CD4-positive, alpha-beta T cell treated with Interferon gamma for 1 hour (primary cell): Measurements from ENCODE around the gene MAPKAP1.
A peak's percentile ranks its signal among the peaks of the same experiment; 100 is the strongest.

ENCODE experiments used
- DNase-seq: peaks from one replicate; pipeline ENCODE4 v3.0.0-alpha.2; 2020

The MAPKAP1 gene

GRCh38 chr9:125558453-125559092, 148.4 kb downstream of the MAPKAP1 start:
- DNase-seq: peak; percentile 44

GRCh38 chr9:125556046-125556721, 150.8 kb downstream of the MAPKAP1 start:
- DNase-seq: no peak

GRCh38 chr9:125554726-125555125, 152.3 kb downstream of the MAPKAP1 start:
- DNase-seq: no peak

DNA sequence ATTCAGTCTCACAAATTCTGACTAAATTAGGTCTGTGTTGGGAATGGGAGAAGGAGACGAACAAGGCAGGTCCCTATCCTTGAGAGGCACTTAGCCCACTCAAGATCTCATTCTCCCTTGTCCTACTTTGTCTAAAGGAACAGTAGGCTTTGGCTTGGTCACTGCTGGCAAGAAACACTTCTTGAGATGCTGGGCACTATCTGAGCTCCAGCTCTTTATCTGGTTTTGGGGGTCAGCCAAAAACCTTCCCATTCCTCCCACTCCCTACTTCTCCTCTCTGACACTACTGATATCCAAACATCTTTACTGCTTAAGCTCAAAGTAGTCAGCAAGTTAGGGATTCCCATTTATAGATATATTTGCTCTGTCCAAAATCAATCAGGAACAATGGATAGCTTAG, 155.2 kb downstream of the MAPKAP1 start:
- DNase-seq: no peak

DNA sequence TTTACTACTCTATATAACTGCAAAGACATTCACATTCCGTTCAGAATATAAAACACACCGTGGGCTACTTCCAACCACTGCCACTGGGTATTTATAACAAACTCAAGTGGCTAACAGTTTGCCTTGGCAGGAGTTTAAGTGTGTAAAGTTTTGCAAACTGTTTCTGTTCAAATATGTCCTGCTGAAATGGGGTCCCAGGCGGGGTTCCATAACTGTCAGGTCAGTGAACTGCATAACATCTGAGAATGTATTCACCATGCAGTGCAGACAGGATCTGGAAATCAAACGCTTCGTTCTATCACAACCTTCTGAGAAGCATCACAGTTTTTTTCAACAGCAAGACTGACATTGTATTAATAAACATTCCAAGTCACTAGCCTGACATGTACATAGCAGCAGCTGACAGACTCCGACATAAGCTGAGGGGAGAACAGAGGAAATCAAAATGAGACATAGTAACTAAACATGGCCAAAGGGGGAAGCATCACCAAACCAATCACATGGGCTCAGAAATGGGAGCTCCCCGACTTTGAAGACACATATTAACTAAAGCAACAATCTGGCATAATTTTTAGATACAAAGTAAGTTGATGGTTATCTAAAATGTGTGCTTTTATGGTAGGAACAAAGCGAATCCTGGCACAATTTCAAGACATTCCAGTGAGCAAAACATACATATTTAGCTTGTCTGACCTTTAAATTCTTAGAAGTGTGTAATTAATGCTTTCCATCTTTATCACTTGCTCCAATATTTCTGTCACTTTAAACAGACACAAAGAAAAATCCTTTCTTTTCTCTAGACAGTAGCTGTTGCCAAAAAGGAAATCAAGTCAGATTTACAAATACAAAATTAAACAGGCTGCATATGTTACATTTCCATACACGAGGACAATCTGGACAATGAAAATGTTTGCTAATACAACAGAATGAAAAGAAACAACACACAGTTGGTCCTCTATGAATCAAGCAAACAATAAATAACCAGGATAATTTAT, 156.8 kb downstream of the MAPKAP1 start:
- no peak for DNase-seq

- no peak for DNase-seq
Measured at GRCh38 chr9:125549465-125549871, 157.5 kb downstream of the MAPKAP1 start.

DNA sequence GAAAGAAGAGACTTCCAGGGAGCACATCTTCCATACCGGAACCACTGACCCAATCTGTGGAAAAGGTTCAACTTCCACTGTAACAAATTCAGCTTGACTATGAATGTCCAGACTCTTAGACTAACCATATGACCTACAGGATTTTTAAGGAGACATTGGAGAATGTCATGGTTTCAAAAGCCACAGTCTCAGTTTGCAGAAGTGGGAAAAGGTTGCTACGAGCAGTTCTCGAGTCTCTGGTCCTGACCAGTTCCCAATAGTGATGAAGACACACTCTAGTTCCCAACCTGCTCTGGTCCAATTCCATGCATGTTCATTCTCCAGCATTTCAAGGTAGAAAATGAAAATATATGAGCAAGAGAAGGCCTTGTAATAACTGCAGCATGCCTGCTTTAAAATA, 158.0 kb downstream of the MAPKAP1 start:
- no peak for DNase-seq

DNA sequence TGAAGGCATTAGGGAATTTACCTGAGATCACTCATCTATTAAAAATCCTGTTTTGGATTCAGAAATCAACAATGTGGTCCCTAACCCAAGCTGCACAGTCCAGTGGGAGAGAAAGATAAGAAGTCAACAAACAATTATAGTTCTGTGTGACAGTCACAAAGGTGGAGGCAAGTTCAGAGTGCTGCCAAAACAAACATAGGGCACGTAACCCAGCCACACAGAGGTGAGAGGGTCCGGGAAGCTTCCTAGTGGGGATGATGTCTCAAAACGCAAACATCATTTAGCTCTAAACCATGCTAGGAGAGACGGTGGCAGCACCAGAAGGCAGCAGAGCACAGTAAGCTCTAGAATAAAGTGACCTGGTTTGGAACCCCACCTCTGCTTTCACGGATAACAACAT, 158.9 kb downstream of the MAPKAP1 start:
- no peak for DNase-seq

DNA sequence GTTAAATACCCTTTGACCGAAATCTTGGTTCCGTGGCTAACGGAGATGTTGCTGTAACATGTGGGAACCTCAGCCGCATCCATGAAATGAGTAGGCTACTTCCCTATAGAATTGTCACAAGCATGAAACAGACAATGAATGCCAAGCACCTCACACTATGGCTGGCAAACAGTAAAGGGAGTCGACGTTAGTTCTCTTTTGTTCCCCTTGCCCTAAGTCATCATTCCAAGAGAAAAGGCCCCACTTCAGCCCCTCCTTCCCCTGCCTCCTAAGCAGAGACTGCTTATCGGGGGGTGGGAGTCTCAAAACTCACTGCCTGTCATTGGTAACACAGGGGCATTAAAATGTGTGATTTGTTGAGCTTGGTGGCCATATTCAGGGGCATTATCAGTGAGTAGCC, 159.6 kb downstream of the MAPKAP1 start:
- DNase-seq: no peak

DNA sequence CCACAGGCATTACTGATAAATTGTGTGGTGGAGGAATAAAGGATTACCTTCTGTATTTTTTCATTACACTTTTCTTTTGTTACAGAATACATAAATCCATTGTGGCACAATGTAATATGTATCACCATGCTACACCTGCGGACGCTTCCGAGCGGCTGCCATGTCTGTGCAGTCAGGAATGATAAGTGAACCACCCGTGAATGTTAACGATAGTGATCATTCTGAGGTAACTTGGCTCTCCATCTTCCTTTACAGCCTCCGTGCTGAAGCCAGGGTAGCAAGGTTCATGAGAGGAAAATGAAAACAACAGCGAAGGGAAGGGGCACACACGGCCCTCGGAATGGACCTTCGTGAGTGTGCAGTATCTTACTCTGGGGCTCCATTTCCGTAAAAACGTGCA, 161.2 kb downstream of the MAPKAP1 start:
- DNase-seq: no peak

DNA sequence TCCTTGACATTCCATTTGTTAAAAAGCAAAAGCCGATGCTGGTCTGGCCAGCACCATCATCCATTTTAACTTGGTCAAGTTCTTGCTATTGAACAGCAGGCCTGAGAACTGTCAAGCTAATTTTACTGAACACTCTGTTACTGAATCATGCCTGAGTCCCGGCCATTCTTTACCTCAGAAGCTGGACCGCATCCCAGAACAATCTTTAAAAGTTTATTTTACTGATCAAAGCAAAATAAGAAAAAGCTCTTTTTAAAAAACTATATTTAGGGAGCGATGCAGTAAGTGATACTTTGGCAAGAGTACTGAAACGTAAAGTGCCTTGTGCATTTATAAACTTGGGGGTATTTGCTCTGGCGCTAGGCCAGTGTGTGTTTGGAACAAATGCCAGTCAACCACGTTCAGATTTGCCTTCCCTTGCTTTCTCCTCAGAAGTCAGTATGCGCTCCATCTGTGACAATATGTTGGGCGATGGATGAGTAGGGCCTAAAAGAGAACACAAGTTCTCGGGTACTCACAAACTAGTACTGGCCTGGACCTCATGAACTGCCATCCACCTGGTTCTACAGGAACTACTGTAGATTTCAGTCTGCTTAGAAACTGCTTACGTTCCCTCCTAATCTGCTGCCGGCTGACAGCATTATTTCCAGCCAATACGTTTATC, 161.9 kb downstream of the MAPKAP1 start:
- no peak for DNase-seq

- DNase-seq: no peak
Measured at GRCh38 chr9:125544484-125544883, 162.5 kb downstream of the MAPKAP1 start.

GRCh38 chr9:125541840-125542243, 165.2 kb downstream of the MAPKAP1 start:
- no peak for DNase-seq

DNA sequence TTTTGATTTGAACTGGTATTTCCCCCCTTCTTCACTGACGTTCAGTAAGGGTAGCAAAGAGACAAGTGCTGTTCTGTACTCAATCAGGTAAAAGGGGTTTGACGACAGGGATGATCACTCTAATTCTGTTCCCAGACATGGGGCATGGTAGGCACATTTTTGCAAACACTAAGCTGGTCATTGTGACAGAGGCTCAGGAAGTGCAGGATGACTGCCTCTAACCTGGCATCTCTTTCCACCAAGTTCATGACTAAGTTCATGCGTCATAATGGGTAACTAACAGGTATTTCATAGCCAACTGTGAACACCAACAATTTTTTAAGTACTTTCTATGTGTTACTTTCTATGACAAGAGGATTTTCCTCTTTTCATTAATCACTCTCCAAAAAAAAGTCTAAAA, 166.5 kb downstream of the MAPKAP1 start:
- DNase-seq: no peak

GRCh38 chr9:125538092-125538473, 168.9 kb downstream of the MAPKAP1 start:
- DNase-seq: no peak

- DNase-seq: no peak
Measured at GRCh38 chr9:125537442-125538091, 169.4 kb downstream of the MAPKAP1 start.

- no peak for DNase-seq
Measured at GRCh38 chr9:125536776-125537175, 170.2 kb downstream of the MAPKAP1 start.

GRCh38 chr9:125536167-125536772, 170.7 kb downstream of the MAPKAP1 start:
- DNase-seq: no peak

GRCh38 chr9:125534971-125535701, 171.9 kb downstream of the MAPKAP1 start:
- DNase-seq: no peak

DNA sequence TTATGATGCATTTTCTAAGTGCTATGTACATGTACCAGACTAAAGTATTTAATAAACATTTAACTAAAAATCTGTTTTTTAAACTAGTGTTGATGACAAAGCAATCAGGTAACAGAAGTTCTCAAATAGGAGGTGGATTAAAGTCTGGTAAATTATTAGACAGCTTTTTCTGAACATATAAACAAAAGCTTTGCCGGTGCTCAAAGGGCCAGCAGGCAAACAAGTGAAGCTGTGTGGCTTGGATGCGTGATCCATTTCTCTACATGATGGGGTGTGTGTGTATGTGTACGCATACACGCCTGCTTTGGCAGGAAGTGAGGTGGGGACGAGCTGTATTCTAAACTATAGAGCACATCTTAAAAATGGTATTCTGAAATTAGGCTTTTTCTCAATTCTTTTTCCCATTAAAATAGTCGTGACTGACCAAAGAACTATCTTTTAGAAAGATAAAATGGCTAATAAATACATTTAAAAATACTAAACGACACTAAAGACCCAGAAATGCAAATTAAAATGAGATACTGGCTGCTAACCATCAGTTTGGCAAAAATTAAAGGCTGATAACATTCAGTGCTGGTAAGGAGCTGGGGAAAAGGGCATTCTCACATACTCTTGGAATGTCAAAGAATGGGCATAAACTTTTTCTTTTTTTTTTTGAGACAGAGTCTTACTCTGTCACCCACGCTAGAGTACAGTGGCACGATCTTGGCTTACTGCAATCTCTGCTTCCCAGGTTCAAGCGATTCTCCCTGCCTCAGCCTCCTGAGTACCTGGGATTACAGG, 174.0 kb downstream of the MAPKAP1 start:
- no peak for DNase-seq

- DNase-seq: no peak
Measured at GRCh38 chr9:125532412-125532811, 174.6 kb downstream of the MAPKAP1 start.
